ENCODE results near the gene CDPF1. TPM values are rescaled to one million over a fixed set of nuclear protein-coding genes. Genes with fewer than 3 reads are reported as not detected.
A peak's percentile ranks its signal among the peaks of the same experiment; 100 is the strongest.

Gene CDPF1, protein sequence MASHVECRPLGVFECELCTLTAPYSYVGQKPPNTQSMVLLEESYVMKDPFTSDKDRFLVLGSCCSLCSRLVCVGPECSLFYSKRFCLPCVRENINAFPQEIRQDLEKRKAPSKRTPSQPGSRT
- total RNA-seq (2021; ENCODE audit: unreplicated experiment), result 16.3 TPM
- 12.5 and 15.4 TPM in 2 replicates for polyA plus RNA-seq (2012)
- percentile 58 among the genes with signal in this experiment for Bru-seq, nascent RNA
- percentile 58 among the genes with signal in this experiment for BruChase-seq, experiment 1, labeled RNA remaining after a 6-hour chase
- percentile 66 among the genes with signal in this experiment for BruChase-seq, experiment 2, labeled RNA remaining after a 2-hour chase
- long read RNA-seq, transcript CDPF1-205 (3 exons, 498 nt), result major isoform, 5 of 14 reads
- long read RNA-seq, partial matches to known transcripts, result 2 of 14 reads
- long read RNA-seq, other reads (novel, unspliced or antisense), result 5 of 14 reads

DNA sequence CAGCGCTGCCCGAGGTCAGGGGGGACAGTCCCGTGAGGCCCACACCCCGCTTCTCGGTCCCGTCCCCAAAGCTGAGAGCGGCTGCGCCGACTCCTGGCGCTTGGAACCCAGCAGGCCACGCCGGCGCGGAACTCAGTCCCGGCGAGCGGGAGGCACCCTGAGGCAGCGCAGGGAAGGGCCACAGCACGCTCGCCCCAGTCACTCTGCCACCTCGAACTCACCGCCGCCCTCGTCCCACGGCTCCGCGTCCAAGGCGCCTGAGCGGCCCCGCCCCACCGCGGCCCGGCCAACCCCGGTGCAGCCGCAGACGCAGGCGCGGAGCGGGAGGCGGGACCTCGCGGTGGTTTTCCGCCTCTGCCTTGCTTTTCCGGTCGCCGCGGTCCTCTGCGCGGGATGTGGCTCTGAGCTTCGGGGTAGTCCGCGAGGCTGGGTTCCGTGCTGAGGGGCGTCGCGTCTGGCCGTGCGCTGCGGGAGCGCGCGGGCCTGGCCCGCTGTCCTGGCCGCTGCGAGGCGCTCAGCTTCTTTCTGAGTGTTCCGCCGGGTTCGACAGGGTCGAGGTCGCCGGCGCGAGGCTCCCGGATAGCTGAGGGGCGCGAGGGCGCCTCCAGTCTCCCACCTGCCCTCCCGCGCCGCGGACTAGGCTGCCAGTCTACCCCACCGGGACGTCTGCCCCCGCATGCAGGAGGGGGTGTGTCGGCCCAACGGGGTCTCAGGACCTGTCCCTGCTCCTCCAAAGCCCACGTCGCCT lies at the start of gene CDPF1:
Gene CDPF1 (minus strand): TSS at position 259 of the 748 bp plus-strand sequence. CDS start 2,009 bp downstream, outside the sequence.
- Histone ChIP-seq H2AFZ (ENCODE audit: low read depth, low read length, poor library complexity, severe bottlenecking) (no peak within 1 kb of the TSS), H3K27ac (ENCODE audit: low read depth, low read length) (peak within 1 kb of the TSS; percentile 98), H3K36me3 (ENCODE audit: control insufficient read depth in 1 of 2, insufficient read depth in 2 of 2, low read length in 2 of 2) (no peaks in the 10 kb centered on the region), H3K4me1 (ENCODE audit: control insufficient read depth in 1 of 2, insufficient read depth in 2 of 2, low read length in 2 of 2) (peaks cover 5 to 20% of the 10 kb centered on the region in 2 experiments; a peak in 3 of 4 replicates), H3K79me2 (ENCODE audit: insufficient read depth, low read length) (peaks cover 20% of the 10 kb centered on the region), H3K9me2 (ENCODE audit: insufficient read depth) (no peaks in the 10 kb centered on the region), H3K4me2 (ENCODE audit: low read length) (peak within 1 kb of the TSS; percentile 99), H3K9ac (ENCODE audit: low read length) (peak within 1 kb of the TSS; percentile 86), H4K20me1 (ENCODE audit: insufficient read depth) (no peaks in the 10 kb centered on the region), H3K9me3 (ENCODE audit: control insufficient read depth in 1 of 2, insufficient read depth in 1 of 2, low read depth in 1 of 2, low read length in 2 of 2) (no peaks in the 10 kb centered on the region), H3K27me3 (ENCODE audit: insufficient read depth, low read length) (no peaks in the 10 kb centered on the region), H3K4me3 (replicated peaks in 1 of 2; ENCODE audit: low read depth in 1 of 2, low read length in 2 of 2) (peak within 1 kb of the TSS; percentile 80 to 90)
- ChIA-PET RAD21 (ENCODE audit: low non-redundant PET in 1 of 2, low total read pairs in 2 of 2, uncharacterized antibody in 2 of 2, unreplicated experiment in 2 of 2) (no interaction called here), POLR2A (interaction anchor here (0.7 to 1.6 kb wide), 2 partner anchors 9 to 17 kb away, joined by 3 to 9 read pairs; partner anchors contain the start of gene TTC38), CTCF (interaction anchor here (1.0 kb wide), 1 partner anchor 128 kb away, joined by 4 read pairs; no protein-coding TSS in a partner anchor)
- TF ChIP-seq, protein P1, sequence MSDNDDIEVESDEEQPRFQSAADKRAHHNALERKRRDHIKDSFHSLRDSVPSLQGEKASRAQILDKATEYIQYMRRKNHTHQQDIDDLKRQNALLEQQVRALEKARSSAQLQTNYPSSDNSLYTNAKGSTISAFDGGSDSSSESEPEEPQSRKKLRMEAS (IDR thresholded peaks at IDR 0.05), result peak; percentile 78
- TF ChIP-seq POLR2AphosphoS5 (IDR thresholded peaks at IDR 0.05; ENCODE audit: low read depth, low read length) (peak; percentile 95), SIN3A (IDR thresholded peaks at IDR 0.05; ENCODE audit: low read depth) (peak; percentile 84), CBX3 (IDR thresholded peaks at IDR 0.05; ENCODE audit: low read depth) (no peak), POLR2A (IDR thresholded peaks at IDR 0.05; ENCODE audit: borderline replicate concordance, extremely low read depth, insufficient read depth, insufficient read length) (peak; percentile 88), ZFX (IDR thresholded peaks at IDR 0.05) (peak; percentile 86), ELF1 (IDR thresholded peaks at IDR 0.05; ENCODE audit: borderline replicate concordance, low read depth) (no peak), RAD21 (IDR thresholded peaks at IDR 0.05; ENCODE audit: low read depth) (no peak)
- TF ChIP-seq, protein P2, sequence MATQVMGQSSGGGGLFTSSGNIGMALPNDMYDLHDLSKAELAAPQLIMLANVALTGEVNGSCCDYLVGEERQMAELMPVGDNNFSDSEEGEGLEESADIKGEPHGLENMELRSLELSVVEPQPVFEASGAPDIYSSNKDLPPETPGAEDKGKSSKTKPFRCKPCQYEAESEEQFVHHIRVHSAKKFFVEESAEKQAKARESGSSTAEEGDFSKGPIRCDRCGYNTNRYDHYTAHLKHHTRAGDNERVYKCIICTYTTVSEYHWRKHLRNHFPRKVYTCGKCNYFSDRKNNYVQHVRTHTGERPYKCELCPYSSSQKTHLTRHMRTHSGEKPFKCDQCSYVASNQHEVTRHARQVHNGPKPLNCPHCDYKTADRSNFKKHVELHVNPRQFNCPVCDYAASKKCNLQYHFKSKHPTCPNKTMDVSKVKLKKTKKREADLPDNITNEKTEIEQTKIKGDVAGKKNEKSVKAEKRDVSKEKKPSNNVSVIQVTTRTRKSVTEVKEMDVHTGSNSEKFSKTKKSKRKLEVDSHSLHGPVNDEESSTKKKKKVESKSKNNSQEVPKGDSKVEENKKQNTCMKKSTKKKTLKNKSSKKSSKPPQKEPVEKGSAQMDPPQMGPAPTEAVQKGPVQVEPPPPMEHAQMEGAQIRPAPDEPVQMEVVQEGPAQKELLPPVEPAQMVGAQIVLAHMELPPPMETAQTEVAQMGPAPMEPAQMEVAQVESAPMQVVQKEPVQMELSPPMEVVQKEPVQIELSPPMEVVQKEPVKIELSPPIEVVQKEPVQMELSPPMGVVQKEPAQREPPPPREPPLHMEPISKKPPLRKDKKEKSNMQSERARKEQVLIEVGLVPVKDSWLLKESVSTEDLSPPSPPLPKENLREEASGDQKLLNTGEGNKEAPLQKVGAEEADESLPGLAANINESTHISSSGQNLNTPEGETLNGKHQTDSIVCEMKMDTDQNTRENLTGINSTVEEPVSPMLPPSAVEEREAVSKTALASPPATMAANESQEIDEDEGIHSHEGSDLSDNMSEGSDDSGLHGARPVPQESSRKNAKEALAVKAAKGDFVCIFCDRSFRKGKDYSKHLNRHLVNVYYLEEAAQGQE (IDR thresholded peaks at IDR 0.05; ENCODE audit: low read depth), result no peak
- ATAC-seq, result peak; percentile 95
- intact Hi-C loops (cut with micrococcal nuclease), result no loop called here
- TSS peak; percentile 53 for BruUV-seq (replicated peaks)
- peak; percentile 59 for DNase-seq (ENCODE audit: low read depth, low spot score)

Data from HCT116 (cell line).